HCT116 (cell line): ENCODE data around the gene DMPK.

Source experiments
- CEBPB ChIP-seq: IDR thresholded peaks from 2 replicates; pipeline ENCODE4 v1.6.1; 2012; ENCODE audit warnings: low read depth
- EZH2 ChIP-seq: fragments of 200-600 bp; sonication (generic); IDR thresholded peaks from 2 replicates; pipeline ENCODE4 v1.6.1; 2017; ENCODE audit warnings: antibody characterized with exemption, mixed run types
- EZH2phosphoT487 ChIP-seq: fragments of 200-600 bp; IDR thresholded peaks from 2 replicates; pipeline ENCODE4 v1.6.1; 2018; ENCODE audit warnings: antibody characterized with exemption, borderline replicate concordance
- POLR2A ChIP-seq: IDR thresholded peaks from 2 replicates; pipeline ENCODE4 v1.7.0; 2011; ENCODE audit warnings: borderline replicate concordance; ENCODE audit not compliant: insufficient read depth, insufficient read length; ENCODE audit errors: extremely low read depth
- POLR2AphosphoS5 ChIP-seq: IDR thresholded peaks from 2 replicates; pipeline ENCODE4 v1.6.1; 2011; ENCODE audit warnings: mild to moderate bottlenecking, low read depth, low read length, moderate library complexity
- RAD21 ChIP-seq: IDR thresholded peaks from 2 replicates; pipeline ENCODE4 v1.6.1; 2012; ENCODE audit warnings: low read depth, mild to moderate bottlenecking
- SIN3A ChIP-seq: IDR thresholded peaks from 2 replicates; pipeline ENCODE4 v1.6.1; 2012; ENCODE audit warnings: low read depth
- SP1 ChIP-seq: IDR thresholded peaks from 2 replicates; pipeline ENCODE4 v1.6.1; 2012; ENCODE audit warnings: low read depth
- SRF ChIP-seq: IDR thresholded peaks from 2 replicates; pipeline ENCODE4 v1.6.1; 2012; ENCODE audit warnings: low read depth
- YY1 ChIP-seq: IDR thresholded peaks from 2 replicates; pipeline ENCODE4 v1.6.1; 2011; ENCODE audit warnings: low read length, low read depth, moderate library complexity, mild to moderate bottlenecking; ENCODE audit not compliant: insufficient replicate concordance; ENCODE audit errors: extremely low read depth
- ZNF274 ChIP-seq: fragments of 200-500 bp; sonication (Bioruptor generic); IDR thresholded peaks from 2 replicates; pipeline ENCODE4 v1.6.1; 2014; ENCODE audit warnings: mild to moderate bottlenecking, low read depth, low read length, inconsistent platforms
- TF ChIP-seq, protein P1 (sequence below), 3 experiments: fragments of 200-600 bp in 1 of 3; sonication (generic) in 1 of 3; IDR thresholded peaks in 2 of 3; conservative IDR thresholded peaks in 1 of 3; 2 replicates each; pipeline ENCODE4 v1.5.1; 2012 to 2017; ENCODE audit warnings: low read depth in 2 of 3, low read length in 2 of 3, antibody characterized with exemption in 1 of 3, borderline replicate concordance in 1 of 3, control low read depth in 1 of 3, mild to moderate bottlenecking in 1 of 3, mixed read lengths in 1 of 3, mixed run types in 1 of 3, moderate library complexity in 1 of 3; ENCODE audit not compliant: insufficient read depth in 1 of 3
- TF ChIP-seq, protein P2 (sequence below): IDR thresholded peaks from 2 replicates; pipeline ENCODE4 v1.6.1; 2012
- TF ChIP-seq, protein P3 (sequence below): IDR thresholded peaks from 2 replicates; pipeline ENCODE4 v1.6.1; 2011; ENCODE audit warnings: mild to moderate bottlenecking, low read length, moderate library complexity; ENCODE audit not compliant: insufficient replicate concordance; ENCODE audit errors: extremely low read depth

DNA sequence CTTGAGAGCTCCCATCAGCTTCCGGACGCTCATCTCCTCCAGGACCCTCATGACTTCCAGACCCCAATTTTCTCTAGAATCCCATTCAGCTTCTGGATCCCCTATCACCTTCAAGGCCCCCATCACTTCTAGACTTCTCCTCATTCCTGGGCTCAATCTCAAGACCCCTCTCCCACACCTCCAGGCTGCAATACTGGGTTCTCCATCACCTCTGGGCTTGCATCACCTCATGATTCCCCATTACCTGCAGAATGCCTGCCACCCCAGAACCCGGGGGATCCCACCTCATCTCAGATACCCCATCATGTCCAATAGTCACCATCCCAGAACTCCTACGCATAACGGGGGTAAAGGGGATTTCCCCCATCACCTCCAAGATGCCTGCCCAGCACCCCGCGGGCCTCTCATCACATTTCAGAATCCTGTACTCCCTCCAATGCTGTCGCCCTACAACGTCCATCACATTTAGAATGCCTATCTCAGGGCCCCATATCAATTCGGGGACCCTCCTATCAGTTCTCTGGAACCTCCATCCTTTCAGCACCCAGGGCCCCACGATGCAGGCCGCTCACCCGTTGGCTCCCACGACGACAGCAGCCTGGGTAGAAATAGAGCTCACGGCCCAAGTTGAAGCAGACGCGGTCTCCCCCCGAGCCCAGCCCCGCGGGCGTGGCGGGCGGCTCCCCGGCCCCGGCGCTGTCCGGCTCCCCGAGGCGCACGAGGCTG, 9.6 kb upstream of the DMPK start:
- TF ChIP-seq POLR2A (no peak), SRF (no peak), ZNF274 (no peak), SP1 (no peak), CEBPB (no peak), EZH2 (no peak), RAD21 (no peak), SIN3A (no peak), EZH2phosphoT487 (no peak), YY1 (no peak), POLR2AphosphoS5 (no peak)
- TF ChIP-seq, protein P1, sequence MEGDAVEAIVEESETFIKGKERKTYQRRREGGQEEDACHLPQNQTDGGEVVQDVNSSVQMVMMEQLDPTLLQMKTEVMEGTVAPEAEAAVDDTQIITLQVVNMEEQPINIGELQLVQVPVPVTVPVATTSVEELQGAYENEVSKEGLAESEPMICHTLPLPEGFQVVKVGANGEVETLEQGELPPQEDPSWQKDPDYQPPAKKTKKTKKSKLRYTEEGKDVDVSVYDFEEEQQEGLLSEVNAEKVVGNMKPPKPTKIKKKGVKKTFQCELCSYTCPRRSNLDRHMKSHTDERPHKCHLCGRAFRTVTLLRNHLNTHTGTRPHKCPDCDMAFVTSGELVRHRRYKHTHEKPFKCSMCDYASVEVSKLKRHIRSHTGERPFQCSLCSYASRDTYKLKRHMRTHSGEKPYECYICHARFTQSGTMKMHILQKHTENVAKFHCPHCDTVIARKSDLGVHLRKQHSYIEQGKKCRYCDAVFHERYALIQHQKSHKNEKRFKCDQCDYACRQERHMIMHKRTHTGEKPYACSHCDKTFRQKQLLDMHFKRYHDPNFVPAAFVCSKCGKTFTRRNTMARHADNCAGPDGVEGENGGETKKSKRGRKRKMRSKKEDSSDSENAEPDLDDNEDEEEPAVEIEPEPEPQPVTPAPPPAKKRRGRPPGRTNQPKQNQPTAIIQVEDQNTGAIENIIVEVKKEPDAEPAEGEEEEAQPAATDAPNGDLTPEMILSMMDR (IDR thresholded peaks at IDR 0.05 in 2 of 3, conservative IDR thresholded peaks at IDR 0.05 in 1 of 3; ENCODE audit: borderline replicate concordance in 1 of 3, insufficient read depth in 1 of 3, low read depth in 2 of 3, low read length in 2 of 3): no peak
- TF ChIP-seq, protein P2, sequence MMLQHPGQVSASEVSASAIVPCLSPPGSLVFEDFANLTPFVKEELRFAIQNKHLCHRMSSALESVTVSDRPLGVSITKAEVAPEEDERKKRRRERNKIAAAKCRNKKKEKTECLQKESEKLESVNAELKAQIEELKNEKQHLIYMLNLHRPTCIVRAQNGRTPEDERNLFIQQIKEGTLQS: no peak
- TF ChIP-seq, protein P3, sequence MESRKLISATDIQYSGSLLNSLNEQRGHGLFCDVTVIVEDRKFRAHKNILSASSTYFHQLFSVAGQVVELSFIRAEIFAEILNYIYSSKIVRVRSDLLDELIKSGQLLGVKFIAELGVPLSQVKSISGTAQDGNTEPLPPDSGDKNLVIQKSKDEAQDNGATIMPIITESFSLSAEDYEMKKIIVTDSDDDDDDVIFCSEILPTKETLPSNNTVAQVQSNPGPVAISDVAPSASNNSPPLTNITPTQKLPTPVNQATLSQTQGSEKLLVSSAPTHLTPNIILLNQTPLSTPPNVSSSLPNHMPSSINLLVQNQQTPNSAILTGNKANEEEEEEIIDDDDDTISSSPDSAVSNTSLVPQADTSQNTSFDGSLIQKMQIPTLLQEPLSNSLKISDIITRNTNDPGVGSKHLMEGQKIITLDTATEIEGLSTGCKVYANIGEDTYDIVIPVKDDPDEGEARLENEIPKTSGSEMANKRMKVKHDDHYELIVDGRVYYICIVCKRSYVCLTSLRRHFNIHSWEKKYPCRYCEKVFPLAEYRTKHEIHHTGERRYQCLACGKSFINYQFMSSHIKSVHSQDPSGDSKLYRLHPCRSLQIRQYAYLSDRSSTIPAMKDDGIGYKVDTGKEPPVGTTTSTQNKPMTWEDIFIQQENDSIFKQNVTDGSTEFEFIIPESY: no peak
